K562 (cell line): Measurements from ENCODE around the gene THSD8. TPM values are rescaled to one million over a fixed set of nuclear protein-coding genes. Genes with fewer than 3 reads are reported as not detected.

Source experiments
- MBD1 ChIP-seq: fragments of 250-450 bp; sonication (Bioruptor Pico); IDR thresholded peaks from 2 replicates; pipeline ENCODE4 v1.8.0; 2022; ENCODE audit warnings: inconsistent platforms
- REST ChIP-seq, 2 experiments: fragments of 450-650 bp; formaldehyde crosslinking in 1 of 2; IDR thresholded peaks; 2 replicates each; pipeline versions ENCODE4 v1.4.0 to v1.6.1; 2014 to 2020; ENCODE audit warnings: mild to moderate bottlenecking in 2 of 2, borderline replicate concordance in 1 of 2, low read depth in 1 of 2
- SIX5 ChIP-seq, 2 experiments: IDR thresholded peaks; 2 replicates each; pipeline ENCODE4 v1.6.1; 2011; ENCODE audit warnings: low read length in 2 of 2, borderline replicate concordance in 1 of 2, low read depth in 1 of 2, mild to moderate bottlenecking in 1 of 2, moderate library complexity in 1 of 2; ENCODE audit not compliant: insufficient read depth in 1 of 2
- ZBTB1 ChIP-seq: sonication (generic); formaldehyde crosslinking; IDR thresholded peaks from 2 replicates; pipeline ENCODE4 v1.8.1; 2023; ENCODE audit warnings: missing genetic modification reagents, low read depth, mild to moderate bottlenecking, borderline replicate concordance
- ZNF318 ChIP-seq, 2 experiments: fragments of 450-650 bp; IDR thresholded peaks; 2 replicates each; pipeline ENCODE4 v1.6.1; 2016; ENCODE audit warnings: mild to moderate bottlenecking in 2 of 2, borderline replicate concordance in 1 of 2, low read depth in 1 of 2, moderate library complexity in 1 of 2
- polyA plus RNA-seq, 8 experiments: library from polyadenylated mRNA; depleted of rRNA in 4 of 8; stranded (reverse) in 5 of 8; unstranded in 3 of 8; fragments of >200 nt; fragmentation: Nextera tagmentation in 2 of 8; fragmentation: Illumina TruSeq in 1 of 8; extraction: Ambion mirVana in 2 of 8; extraction: Trizol in 1 of 8; gene quantifications; 2 replicates each; pipeline versions ENCODE4 v1.2.1 to v1.2.3, GENCODE V29; 2011 to 2014; ENCODE audit warnings: inconsistent platforms in 1 of 8, missing spikeins in 1 of 8
- total RNA-seq, 7 experiments: library from RNA; depleted of rRNA in 6 of 7; stranded (reverse); fragments of >200 nt in 6 of 7; fragmentation: Illumina TruSeq in 2 of 7; extraction: Trizol in 2 of 7; gene quantifications; 2 replicates each; pipeline versions ENCODE4 v1.2.1 to v1.2.3, GENCODE V29; 2011 to 2021; ENCODE audit warnings: low replicate concordance in 1 of 7

THSD8 gene
- total and polyA plus RNA-seq, 9 of the 15 experiments (the other 6 are each of a cell fraction or from before 2014, with no cell fraction given) = 8.4 to 42.4 (median 19.9) TPM; not detected in 2

GRCh38 chr19:12840091-12841079 is 38.5 kb downstream of the THSD8 start (continued):
- no peak for TF ChIP-seq ZNF318 (IDR thresholded peaks at IDR 0.05; ENCODE audit: borderline replicate concordance in 1 of 2, low read depth in 1 of 2)
- peak; percentile 93 for TF ChIP-seq REST (IDR thresholded peaks at IDR 0.05; ENCODE audit: borderline replicate concordance)
- TF ChIP-seq REST (CRISPR knock-in tag; IDR thresholded peaks at IDR 0.05; ENCODE audit: low read depth) = no peak
- no peak for TF ChIP-seq ZBTB1 (CRISPR knock-in tag)
- TF ChIP-seq MBD1 (CRISPR knock-in tag) = no peak
- no peak for TF ChIP-seq SIX5 (IDR thresholded peaks at IDR 0.05; ENCODE audit: borderline replicate concordance in 1 of 2, insufficient read depth in 1 of 2, low read depth in 1 of 2, low read length in 2 of 2)
